Measurements from ENCODE around the gene SNX30.
"Not testable (repeated sequence)": the region's sequence is repeated elsewhere in the genome, so short reads cannot be mapped to it uniquely, and the experiment has no call there.

The SNX30 gene

GRCh38 chr9:112750016-112750763, at the start of gene SNX30:
Gene SNX30 (plus strand): TSS chr9:112750760. CDS start chr9:112751002, 242 bp downstream.
- H3K4me3 Mint-ChIP-seq = peak within 1 kb of the TSS; percentile 81
- peaks cover 72% of the 10 kb centered on the region for H3K4me1 Mint-ChIP-seq (ENCODE audit: low read depth)
- peak within 1 kb of the TSS; percentile 92 for H3K27ac Mint-ChIP-seq
- peaks cover 2% of the 10 kb centered on the region for H3K36me3 Mint-ChIP-seq (ENCODE audit: low read depth)
- no peaks in the 10 kb centered on the region for H3K27me3 Mint-ChIP-seq
- peak; percentile 83 for DNase-seq
- no peaks in the 10 kb centered on the region for H3K9me3 Mint-ChIP-seq

GRCh38 chr9:112703304-112703703, 47.3 kb upstream of the SNX30 start:
- peaks cover 66% of the 10 kb centered on the region for H3K36me3 Mint-ChIP-seq (ENCODE audit: low read depth)
- no peaks in the 10 kb centered on the region for H3K9me3 Mint-ChIP-seq
- H3K27me3 Mint-ChIP-seq = no peaks in the 10 kb centered on the region
- no peak for DNase-seq
- H3K27ac Mint-ChIP-seq = no peak overlapping the region
- H3K4me3 Mint-ChIP-seq = no peak overlapping the region
- H3K4me1 Mint-ChIP-seq (ENCODE audit: low read depth) = peaks cover 40% of the 10 kb centered on the region

GRCh38 chr9:112705768-112706427, 44.7 kb upstream of the SNX30 start:
- no peak for DNase-seq
- Mint-ChIP-seq H3K27me3 (no peaks in the 10 kb centered on the region), H3K27ac (no peak overlapping the region), H3K4me3 (no peak overlapping the region), H3K9me3 (no peaks in the 10 kb centered on the region), H3K4me1 (ENCODE audit: low read depth) (peaks cover 34% of the 10 kb centered on the region), H3K36me3 (ENCODE audit: low read depth) (peaks cover 66% of the 10 kb centered on the region)

- Mint-ChIP-seq H3K9me3 (no peaks in the 10 kb centered on the region), H3K4me1 (ENCODE audit: low read depth) (peaks cover 44% of the 10 kb centered on the region), H3K27me3 (no peaks in the 10 kb centered on the region), H3K36me3 (ENCODE audit: low read depth) (peaks cover 61% of the 10 kb centered on the region), H3K27ac (no peak overlapping the region), H3K4me3 (no peak overlapping the region)
- no peak for DNase-seq
These were observed 39.4 kb upstream of the SNX30 start for GRCh38 chr9:112711050-112711689.

GRCh38 chr9:112712678-112713077, 37.9 kb upstream of the SNX30 start:
- H3K4me3 Mint-ChIP-seq = no peak overlapping the region

GRCh38 chr9:112717661-112718331, 32.8 kb upstream of the SNX30 start, which contains the start of gene INIP:
Gene INIP (minus strand): TSS chr9:112718117. CDS start chr9:112716485, 1,632 bp downstream.
- H3K9me3 Mint-ChIP-seq = no peaks in the 10 kb centered on the region
- H3K27me3 Mint-ChIP-seq = no peaks in the 10 kb centered on the region
- peaks cover 25% of the 10 kb centered on the region for H3K36me3 Mint-ChIP-seq (ENCODE audit: low read depth)
- peak; percentile 97 for DNase-seq
- peaks cover 42% of the 10 kb centered on the region for H3K4me1 Mint-ChIP-seq (ENCODE audit: low read depth)
- H3K4me3 Mint-ChIP-seq = peak within 1 kb of the TSS; percentile 92
- H3K27ac Mint-ChIP-seq = peak within 1 kb of the TSS; percentile 98

More at GRCh38 chr9:112712678-112713077, 37.9 kb upstream of the SNX30 start:
- no peak for DNase-seq
- Mint-ChIP-seq H3K4me1 (ENCODE audit: low read depth) (peaks cover 48% of the 10 kb centered on the region), H3K9me3 (no peaks in the 10 kb centered on the region), H3K27me3 (no peaks in the 10 kb centered on the region), H3K36me3 (ENCODE audit: low read depth) (peaks cover 65% of the 10 kb centered on the region), H3K27ac (no peak overlapping the region)

GRCh38 chr9:112719241-112719691, 31.3 kb upstream of the SNX30 start:
- no peak for DNase-seq
- Mint-ChIP-seq H3K27ac (peak overlapping the region; percentile 24), H3K4me1 (ENCODE audit: low read depth) (peaks cover 33% of the 10 kb centered on the region), H3K27me3 (no peaks in the 10 kb centered on the region), H3K36me3 (ENCODE audit: low read depth) (peaks cover 13% of the 10 kb centered on the region), H3K4me3 (no peak overlapping the region), H3K9me3 (no peaks in the 10 kb centered on the region)

GRCh38 chr9:112719696-112720095, 30.9 kb upstream of the SNX30 start:
- H3K27me3 Mint-ChIP-seq = no peaks in the 10 kb centered on the region
- peaks cover 11% of the 10 kb centered on the region for H3K36me3 Mint-ChIP-seq (ENCODE audit: low read depth)
- H3K9me3 Mint-ChIP-seq = no peaks in the 10 kb centered on the region
- DNase-seq = no peak
- H3K4me3 Mint-ChIP-seq = no peak overlapping the region
- peaks cover 31% of the 10 kb centered on the region for H3K4me1 Mint-ChIP-seq (ENCODE audit: low read depth)
- peak overlapping the region; percentile 24 for H3K27ac Mint-ChIP-seq

- Mint-ChIP-seq H3K4me3 (no peak overlapping the region), H3K27ac (no peak overlapping the region), H3K27me3 (no peaks in the 10 kb centered on the region), H3K36me3 (ENCODE audit: low read depth) (peaks cover 11% of the 10 kb centered on the region), H3K4me1 (ENCODE audit: low read depth) (peaks cover 31% of the 10 kb centered on the region), H3K9me3 (no peaks in the 10 kb centered on the region)
- DNase-seq = no peak
These were observed 30.3 kb upstream of the SNX30 start for GRCh38 chr9:112720113-112720780.

- H3K27me3 Mint-ChIP-seq; H3K27ac Mint-ChIP-seq; H3K4me3 Mint-ChIP-seq; H3K36me3 Mint-ChIP-seq (ENCODE audit: low read depth); H3K9me3 Mint-ChIP-seq; DNase-seq: not testable (repeated sequence)
- peaks cover 19% of the 10 kb centered on the region for H3K4me1 Mint-ChIP-seq (ENCODE audit: low read depth)
These were observed 27.8 kb upstream of the SNX30 start for GRCh38 chr9:112722749-112723148.

GRCh38 chr9:112725961-112726360, 24.6 kb upstream of the SNX30 start:
- no peak overlapping the region for H3K27ac Mint-ChIP-seq
- no peaks in the 10 kb centered on the region for H3K36me3 Mint-ChIP-seq (ENCODE audit: low read depth)
- no peak overlapping the region for H3K4me3 Mint-ChIP-seq
- no peaks in the 10 kb centered on the region for H3K4me1 Mint-ChIP-seq (ENCODE audit: low read depth)
- H3K9me3 Mint-ChIP-seq = no peaks in the 10 kb centered on the region
- no peak for DNase-seq
- H3K27me3 Mint-ChIP-seq = no peaks in the 10 kb centered on the region

- no peaks in the 10 kb centered on the region for H3K4me1 Mint-ChIP-seq (ENCODE audit: low read depth)
- H3K4me3 Mint-ChIP-seq = no peak overlapping the region
- H3K27me3 Mint-ChIP-seq = no peaks in the 10 kb centered on the region
- no peaks in the 10 kb centered on the region for H3K36me3 Mint-ChIP-seq (ENCODE audit: low read depth)
- H3K9me3 Mint-ChIP-seq = no peaks in the 10 kb centered on the region
- H3K27ac Mint-ChIP-seq = no peak overlapping the region
- DNase-seq = no peak
These were observed 24.1 kb upstream of the SNX30 start for GRCh38 chr9:112726428-112726827.

- no peaks in the 10 kb centered on the region for H3K36me3 Mint-ChIP-seq (ENCODE audit: low read depth)
- H3K4me3 Mint-ChIP-seq = no peak overlapping the region
- no peak overlapping the region for H3K27ac Mint-ChIP-seq
- H3K27me3 Mint-ChIP-seq = no peaks in the 10 kb centered on the region
- H3K9me3 Mint-ChIP-seq = no peaks in the 10 kb centered on the region
- no peak for DNase-seq
- H3K4me1 Mint-ChIP-seq (ENCODE audit: low read depth) = no peaks in the 10 kb centered on the region
These were observed 22.2 kb upstream of the SNX30 start for GRCh38 chr9:112728401-112728800.

- Mint-ChIP-seq H3K27ac (no peak overlapping the region), H3K27me3 (no peaks in the 10 kb centered on the region), H3K36me3 (ENCODE audit: low read depth) (no peaks in the 10 kb centered on the region), H3K9me3 (no peaks in the 10 kb centered on the region), H3K4me3 (no peak overlapping the region), H3K4me1 (ENCODE audit: low read depth) (peaks cover 2% of the 10 kb centered on the region)
- DNase-seq = no peak
These were observed 18.6 kb upstream of the SNX30 start for GRCh38 chr9:112731971-112732370.

Data from activated T-cell treated with anti-CD3 and anti-CD28 coated beads, Interleukin-2, amount 50 U/mL, for 24 hours (primary cell).